GM19455 (cell line): ENCODE measurements around the gene MLH3.

Experiments
- ATAC-seq: cut with Tn5 transposase; IDR thresholded peaks from one replicate; pipeline ENCODE4 v1.9.1; 2021; ENCODE audit not compliant: unreplicated experiment

The MLH3 gene

GRCh38 chr14:74988131-74988530, 63.1 kb downstream of the MLH3 start:
- ATAC-seq, result no peak

GRCh38 chr14:74985806-74986205, 65.5 kb downstream of the MLH3 start:
- ATAC-seq, result no peak

- ATAC-seq, result no peak
Measured at GRCh38 chr14:74985028-74985310, 66.3 kb downstream of the MLH3 start.

GRCh38 chr14:74984236-74985027, 66.8 kb downstream of the MLH3 start:
- ATAC-seq, result no peak

- no peak for ATAC-seq
Measured at GRCh38 chr14:74983343-74983742, 67.9 kb downstream of the MLH3 start.

GRCh38 chr14:74982661-74983060, 68.6 kb downstream of the MLH3 start:
- no peak for ATAC-seq

- no peak for ATAC-seq
Measured at GRCh38 chr14:74981833-74982232, 69.4 kb downstream of the MLH3 start.

DNA sequence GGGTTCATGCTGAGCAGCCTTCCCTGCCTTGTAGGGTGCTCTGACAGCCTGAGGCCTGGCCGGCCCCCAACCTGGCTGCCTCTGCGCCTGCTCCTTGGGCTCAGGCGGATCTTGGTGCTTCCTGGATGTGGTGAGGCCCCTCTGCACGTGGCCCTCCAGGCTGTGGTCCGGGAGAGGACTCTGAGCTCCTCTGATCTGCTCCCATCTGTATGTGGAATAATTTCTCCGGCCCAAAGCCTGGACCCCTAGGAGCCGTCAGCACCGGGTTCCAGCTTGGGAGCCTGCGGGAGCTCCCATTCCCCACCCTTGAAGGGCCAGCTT, 69.8 kb downstream of the MLH3 start:
- ATAC-seq, result no peak

- ATAC-seq, result no peak
Measured at GRCh38 chr14:74980731-74981461, 70.4 kb downstream of the MLH3 start.

GRCh38 chr14:74980398-74980730, 70.9 kb downstream of the MLH3 start:
- ATAC-seq, result no peak

- no peak for ATAC-seq
Measured at GRCh38 chr14:74979442-74980397, 71.5 kb downstream of the MLH3 start.

DNA sequence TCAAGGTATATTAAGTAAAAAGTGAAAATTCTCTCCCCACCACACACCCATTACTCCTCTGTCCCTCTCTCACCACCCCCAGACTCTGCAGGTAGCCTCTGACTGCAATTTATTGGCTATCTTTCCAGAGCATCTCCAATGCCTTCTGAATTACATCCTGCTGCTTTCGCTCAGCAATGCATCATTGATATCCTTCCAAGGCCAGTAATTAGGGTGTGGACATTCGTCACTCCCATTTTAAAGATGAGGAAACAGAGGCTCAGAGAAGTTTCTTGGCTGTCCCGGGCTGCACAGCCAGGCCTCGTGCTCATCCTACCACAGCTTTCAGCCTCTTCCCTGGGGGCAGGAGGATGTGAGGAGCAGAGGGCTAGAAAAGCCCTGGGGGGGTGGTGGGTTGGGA, 72.2 kb downstream of the MLH3 start:
- ATAC-seq, result no peak

DNA sequence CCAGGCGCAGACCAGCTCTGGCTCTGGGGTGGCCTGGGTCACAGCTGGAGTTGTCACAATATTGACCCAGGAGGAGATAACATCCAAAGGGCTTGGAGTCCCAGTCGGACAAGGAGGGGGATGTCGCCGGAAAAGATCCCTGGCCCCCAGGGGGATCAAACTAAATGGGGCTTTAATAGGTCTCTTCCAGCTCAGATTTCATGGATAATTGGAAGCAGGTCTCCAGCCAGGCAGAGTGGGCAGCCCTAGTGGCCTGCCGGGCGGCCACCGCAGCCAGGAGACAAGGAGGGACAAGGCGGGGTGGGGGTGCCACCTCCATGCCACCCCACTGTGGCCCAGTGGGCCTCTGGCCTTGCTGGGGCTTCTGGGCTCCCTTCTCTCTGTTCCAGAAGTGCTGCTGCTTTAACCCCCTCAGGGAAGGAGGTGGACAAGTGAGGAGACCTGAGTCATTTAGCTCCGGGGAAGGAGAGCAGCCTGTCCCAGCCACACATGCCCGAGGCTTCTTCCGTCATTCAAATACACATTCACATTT, 72.8 kb downstream of the MLH3 start:
- ATAC-seq, result no peak

GRCh38 chr14:74977901-74978385, 73.3 kb downstream of the MLH3 start:
- no peak for ATAC-seq

- no peak for ATAC-seq
Measured at GRCh38 chr14:74977164-74977900, 73.9 kb downstream of the MLH3 start.

GRCh38 chr14:74976264-74977113, 74.8 kb downstream of the MLH3 start:
- no peak for ATAC-seq

GRCh38 chr14:74975059-74975810, 76.0 kb downstream of the MLH3 start:
- ATAC-seq, result no peak

DNA sequence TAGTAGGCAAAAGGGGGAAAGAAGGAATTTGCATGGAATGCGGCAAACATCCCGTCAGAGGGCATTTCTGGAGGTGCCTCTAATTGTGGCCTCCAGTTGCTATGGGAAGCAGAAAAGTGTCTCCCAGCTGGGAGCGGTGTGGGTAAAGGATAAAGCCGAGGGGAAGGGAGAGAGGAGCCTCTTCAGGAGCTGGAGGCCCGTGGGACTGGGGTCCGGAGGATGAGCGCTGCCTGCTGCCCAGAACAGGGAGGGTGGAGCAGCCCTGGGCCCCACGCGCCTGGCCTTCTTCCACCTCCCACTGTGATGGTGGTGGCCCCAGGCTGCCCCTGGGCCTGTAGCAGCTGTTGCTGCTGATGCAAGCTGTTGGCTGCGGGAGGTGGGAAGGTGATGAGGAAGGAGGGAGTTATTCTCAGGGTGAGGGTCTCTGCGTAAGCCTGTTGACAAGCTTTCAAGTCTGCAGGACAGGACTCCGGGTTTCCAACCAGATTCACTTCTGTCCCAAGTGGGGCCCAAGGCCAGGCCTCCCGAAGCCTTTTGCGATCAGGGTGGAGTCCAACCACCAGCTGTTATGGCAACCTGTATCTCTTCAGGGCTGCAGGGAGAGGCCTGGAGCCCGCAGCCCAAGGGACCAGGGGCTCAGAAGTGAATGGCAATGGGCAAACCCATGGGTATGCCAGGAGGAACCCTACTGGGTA, 76.8 kb downstream of the MLH3 start:
- ATAC-seq, result no peak
